Activated B cell treated with CpG ODN at 0.5 μM for 24 hours (primary cell): ENCODE results near the gene EFEMP2. TPM values are rescaled to one million over a fixed set of nuclear protein-coding genes. Genes with fewer than 3 reads are reported as not detected.
"Not testable (repeated sequence)": the region's sequence is repeated elsewhere in the genome, so short reads cannot be mapped to it uniquely, and the experiment has no call there.

ENCODE experiments used
- ATAC-seq: fragments of 200-7000 bp; cut with Tn5 transposase; one replicate; pipeline ENCODE4 v1.10.0; 2021; ENCODE audit warnings: low read depth, mild to moderate bottlenecking, moderate library complexity
- CTCF ChIA-PET: fragments of 350-600 bp; sonication (Branson Sonifier 250); formaldehyde crosslinking; loops from one replicate; lab custom pipeline; 2021; ENCODE audit warnings: antibody characterized with exemption; lab: Charles Lee
- POLR2A ChIA-PET: fragments of 350-600 bp; sonication (Branson Sonifier 250); formaldehyde crosslinking; loops from one replicate; lab custom pipeline; 2021; ENCODE audit warnings: antibody characterized with exemption; lab: Charles Lee
- DNase-seq: peaks from one replicate; pipeline ENCODE4 v3.0.0; 2022
- H3K27ac Mint-ChIP-seq: one replicate; pipeline ENCODE4 v1.8.0; 2020; ENCODE audit warnings: mixed read lengths
- H3K27me3 Mint-ChIP-seq: one replicate; pipeline ENCODE4 v1.8.0; 2021; ENCODE audit warnings: mixed read lengths
- H3K36me3 Mint-ChIP-seq: one replicate; pipeline ENCODE4 v1.8.0; 2021; ENCODE audit warnings: low read depth, mixed read lengths
- H3K4me1 Mint-ChIP-seq: one replicate; pipeline ENCODE4 v1.8.0; 2021; ENCODE audit warnings: mixed read lengths
- H3K4me3 Mint-ChIP-seq: one replicate; pipeline ENCODE4 v1.8.0; 2020; ENCODE audit warnings: mild to moderate bottlenecking, mixed read lengths
- H3K9me3 Mint-ChIP-seq: one replicate; pipeline ENCODE4 v1.8.0; 2020; ENCODE audit warnings: mixed read lengths
- intact Hi-C: fragments of 100-400 bp; cut with micrococcal nuclease; formaldehyde crosslinking; loops from one replicate; pipeline ENCODE4 v1.15.1; 2024
- total RNA-seq: library from RNA; stranded (reverse); gene quantifications from 2 replicates; pipeline ENCODE4 v1.2.3, GENCODE V29; 2022
- TF ChIP-seq, protein P1 (sequence below): fragments of 200-600 bp; IDR thresholded peaks from one replicate; pipeline ENCODE4 v1.8.0; 2022; ENCODE audit warnings: antibody characterized with exemption, mild to moderate bottlenecking

EFEMP2 gene
- total RNA-seq, 1 donor from 2014 or later = 3.8 TPM

- H3K36me3 Mint-ChIP-seq = peaks cover 35% of the 10 kb centered on the region
- no peak overlapping the region for H3K4me3 Mint-ChIP-seq
- no peak overlapping the region for H3K27ac Mint-ChIP-seq
- H3K4me1 Mint-ChIP-seq = peaks cover 15% of the 10 kb centered on the region
- TF ChIP-seq, protein P1, sequence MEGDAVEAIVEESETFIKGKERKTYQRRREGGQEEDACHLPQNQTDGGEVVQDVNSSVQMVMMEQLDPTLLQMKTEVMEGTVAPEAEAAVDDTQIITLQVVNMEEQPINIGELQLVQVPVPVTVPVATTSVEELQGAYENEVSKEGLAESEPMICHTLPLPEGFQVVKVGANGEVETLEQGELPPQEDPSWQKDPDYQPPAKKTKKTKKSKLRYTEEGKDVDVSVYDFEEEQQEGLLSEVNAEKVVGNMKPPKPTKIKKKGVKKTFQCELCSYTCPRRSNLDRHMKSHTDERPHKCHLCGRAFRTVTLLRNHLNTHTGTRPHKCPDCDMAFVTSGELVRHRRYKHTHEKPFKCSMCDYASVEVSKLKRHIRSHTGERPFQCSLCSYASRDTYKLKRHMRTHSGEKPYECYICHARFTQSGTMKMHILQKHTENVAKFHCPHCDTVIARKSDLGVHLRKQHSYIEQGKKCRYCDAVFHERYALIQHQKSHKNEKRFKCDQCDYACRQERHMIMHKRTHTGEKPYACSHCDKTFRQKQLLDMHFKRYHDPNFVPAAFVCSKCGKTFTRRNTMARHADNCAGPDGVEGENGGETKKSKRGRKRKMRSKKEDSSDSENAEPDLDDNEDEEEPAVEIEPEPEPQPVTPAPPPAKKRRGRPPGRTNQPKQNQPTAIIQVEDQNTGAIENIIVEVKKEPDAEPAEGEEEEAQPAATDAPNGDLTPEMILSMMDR = no peak
- ChIA-PET POLR2A (interaction anchor here (1.1 to 4.2 kb wide), 2 partner anchors 10 to 11 kb away, joined by 4 to 26 read pairs; partner anchors contain the start of genes CFL1 and MUS81), CTCF (no interaction called here)
- ATAC-seq = no peak
- no peaks in the 10 kb centered on the region for H3K27me3 Mint-ChIP-seq
- intact Hi-C loops = no loop called here
- DNase-seq = no peak
- H3K9me3 Mint-ChIP-seq = no peaks in the 10 kb centered on the region
Measured at GRCh38 chr11:65849366-65849765, 23.2 kb downstream of the EFEMP2 start.

DNA sequence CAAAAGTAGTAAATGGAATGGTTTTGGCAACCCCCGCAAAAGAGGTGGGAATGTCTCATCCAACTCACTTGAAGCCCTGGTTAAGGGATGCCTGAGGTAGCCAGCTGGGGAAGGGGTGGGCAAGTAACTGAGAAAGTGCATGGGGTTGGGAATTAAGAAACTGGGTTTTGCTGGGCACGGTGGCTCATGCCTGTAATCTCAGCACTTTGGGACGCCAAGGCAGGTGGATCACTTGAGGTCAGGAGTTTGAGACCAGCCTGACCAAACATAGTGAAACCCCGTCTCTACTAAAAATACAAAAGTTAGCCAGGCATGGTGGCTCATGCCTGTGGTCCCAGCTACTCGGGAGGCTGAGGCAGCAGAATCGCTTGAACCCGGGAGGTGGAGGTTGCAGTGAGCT is 23.9 kb downstream of the EFEMP2 start:
- H3K4me1 Mint-ChIP-seq, H3K4me3 Mint-ChIP-seq, H3K9me3 Mint-ChIP-seq, H3K27me3 Mint-ChIP-seq, H3K27ac Mint-ChIP-seq, DNase-seq, ATAC-seq, CTCF ChIA-PET, intact Hi-C loops: not testable (repeated sequence)
- POLR2A ChIA-PET = interaction anchor here (0.6 to 4.2 kb wide), 5 partner anchors 8 to 115 kb away, joined by 3 to 26 read pairs (median 4); partner anchors contain the start of genes CFL1 and MUS81
- H3K36me3 Mint-ChIP-seq = peaks cover 28% of the 10 kb centered on the region

DNA sequence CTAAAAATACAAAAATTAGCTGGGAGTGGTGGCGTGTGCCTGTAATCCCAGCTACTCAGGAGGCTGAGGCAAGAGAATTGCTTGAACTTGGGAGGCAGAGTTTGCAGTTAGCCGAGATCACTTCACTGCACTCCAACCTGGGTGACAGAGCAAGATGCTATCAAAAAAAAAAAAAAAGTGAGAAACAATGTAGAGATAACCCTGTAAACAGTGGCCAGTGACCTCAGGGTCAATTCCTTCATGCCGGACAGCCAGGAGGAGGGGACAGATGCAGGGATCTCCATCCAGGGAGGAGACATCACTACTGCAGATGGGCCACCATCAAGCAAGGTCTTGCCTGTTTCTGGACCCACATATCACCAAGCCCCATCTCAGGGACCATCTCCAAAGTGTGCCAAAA is 24.9 kb downstream of the EFEMP2 start:
- H3K27me3 Mint-ChIP-seq = no peaks in the 10 kb centered on the region
- intact Hi-C loops = no loop called here
- ATAC-seq (no peak), DNase-seq (no peak)
- H3K4me3 Mint-ChIP-seq = no peak overlapping the region
- H3K4me1 Mint-ChIP-seq = peaks cover 4% of the 10 kb centered on the region
- ChIA-PET POLR2A (interaction anchor here (0.7 to 4.2 kb wide), 4 partner anchors 12 to 602 kb away, joined by 3 to 26 read pairs (median 4); partner anchors contain the start of genes CFL1 and MUS81), CTCF (no interaction called here)
- H3K36me3 Mint-ChIP-seq = peaks cover 19% of the 10 kb centered on the region
- H3K27ac Mint-ChIP-seq = no peak overlapping the region
- H3K9me3 Mint-ChIP-seq = no peaks in the 10 kb centered on the region
- TF ChIP-seq, protein P1 = no peak

GRCh38 chr11:65844231-65844872 is 28.2 kb downstream of the EFEMP2 start:
- Mint-ChIP-seq H3K9me3 (no peaks in the 10 kb centered on the region), H3K4me3 (no peak overlapping the region), H3K27ac (no peak overlapping the region), H3K4me1 (no peaks in the 10 kb centered on the region), H3K27me3 (no peaks in the 10 kb centered on the region), H3K36me3 (no peaks in the 10 kb centered on the region)
- intact Hi-C loops = no loop called here
- TF ChIP-seq, protein P1 = no peak
- CTCF ChIA-PET = interaction anchor here (0.6 kb wide), 1 partner anchor 73 kb away, joined by 4 read pairs; no protein-coding TSS in a partner anchor
- ATAC-seq (no peak), DNase-seq (no peak)
- POLR2A ChIA-PET = interaction anchor here (0.7 kb wide), 2 partner anchors 132 to 1618 kb away, joined by 3 to 5 read pairs; no protein-coding TSS in a partner anchor

DNA sequence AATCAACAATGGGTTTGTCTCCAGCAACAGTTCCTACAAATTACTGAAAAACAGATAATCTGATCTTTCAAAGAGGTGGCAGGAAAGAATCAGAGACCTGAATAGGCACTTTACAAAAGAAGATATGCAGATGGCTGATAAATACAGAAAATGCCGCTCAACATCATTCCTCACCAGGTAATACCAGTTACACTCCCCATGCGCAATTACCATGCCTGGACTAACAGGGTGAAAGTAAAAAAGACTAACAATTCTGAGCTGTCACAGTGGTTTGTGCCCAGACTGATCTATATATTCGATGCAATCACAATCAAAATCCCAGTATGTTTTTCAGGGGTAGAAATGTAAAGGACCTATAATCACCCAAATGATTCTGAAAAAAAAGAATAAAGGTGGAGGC is 28.8 kb downstream of the EFEMP2 start:
- DNase-seq (no peak), ATAC-seq (no peak)
- intact Hi-C loops = no loop called here
- H3K27ac Mint-ChIP-seq = no peak overlapping the region
- H3K27me3 Mint-ChIP-seq = no peaks in the 10 kb centered on the region
- H3K4me3 Mint-ChIP-seq = no peak overlapping the region
- no peaks in the 10 kb centered on the region for H3K9me3 Mint-ChIP-seq
- ChIA-PET CTCF (interaction anchor here (0.6 kb wide), 1 partner anchor 72 kb away, joined by 4 read pairs; no protein-coding TSS in a partner anchor), POLR2A (interaction anchor here (0.7 to 0.8 kb wide), 3 partner anchors 8 to 1617 kb away, joined by 3 read pairs; no protein-coding TSS in a partner anchor)
- TF ChIP-seq, protein P1 = no peak
- no peaks in the 10 kb centered on the region for H3K36me3 Mint-ChIP-seq
- H3K4me1 Mint-ChIP-seq = no peaks in the 10 kb centered on the region
